CD4-positive, alpha-beta T cell treated with Interleukin-15 for 1 hour (primary cell): Measurements from ENCODE around the gene FAM234A.
A peak's percentile ranks its signal among the peaks of the same experiment; 100 is the strongest.
"Not testable (repeated sequence)": the region's sequence is repeated elsewhere in the genome, so short reads cannot be mapped to it uniquely, and the experiment has no call there.

ENCODE experiments used
- DNase-seq: peaks from one replicate; pipeline ENCODE4 v3.0.0-alpha.2; 2020

The FAM234A gene

GRCh38 chr16:234468-235305 is at the start of gene FAM234A:
FAM234A (plus strand) TSS chr16:234821; CDS start chr16:254414, 19,593 bp downstream.
- peak; percentile 94 for DNase-seq

GRCh38 chr16:185213-185612 is 49.4 kb upstream of the FAM234A start:
- DNase-seq, result no peak

- DNase-seq, result no peak
Measured at GRCh38 chr16:185691-186090, 48.9 kb upstream of the FAM234A start.

- no peak for DNase-seq
Measured at GRCh38 chr16:187330-187729, 47.3 kb upstream of the FAM234A start.

GRCh38 chr16:188674-189073 is 45.9 kb upstream of the FAM234A start:
- DNase-seq, result no peak

GRCh38 chr16:189604-190186 is 44.9 kb upstream of the FAM234A start:
- no peak for DNase-seq

GRCh38 chr16:191831-192230 is 42.8 kb upstream of the FAM234A start:
- DNase-seq, result no peak

GRCh38 chr16:192686-193085 is 41.9 kb upstream of the FAM234A start:
- DNase-seq, result no peak

- no peak for DNase-seq
Measured at GRCh38 chr16:193441-193840, 41.2 kb upstream of the FAM234A start.

- DNase-seq, result no peak
Measured at GRCh38 chr16:194516-194915, 40.1 kb upstream of the FAM234A start.

- DNase-seq, result no peak
Measured at GRCh38 chr16:200388-200787, 34.2 kb upstream of the FAM234A start.

- DNase-seq, result no peak
Measured at GRCh38 chr16:203246-203645, 31.4 kb upstream of the FAM234A start.

- DNase-seq, result not testable (repeated sequence)
Measured at GRCh38 chr16:204046-204445, 30.6 kb upstream of the FAM234A start.

- not testable (repeated sequence) for DNase-seq
Measured at GRCh38 chr16:209359-209758, 25.3 kb upstream of the FAM234A start.

- DNase-seq, result not testable (repeated sequence)
Measured at GRCh38 chr16:211631-212180, 22.9 kb upstream of the FAM234A start.

GRCh38 chr16:212999-213398 is 21.6 kb upstream of the FAM234A start:
- no peak for DNase-seq

GRCh38 chr16:220021-220420 is 14.6 kb upstream of the FAM234A start:
- no peak for DNase-seq

- DNase-seq, result no peak
Measured at GRCh38 chr16:228151-228851, 6.3 kb upstream of the FAM234A start.

GRCh38 chr16:228852-229730 is 5.5 kb upstream of the FAM234A start, which contains the start of gene LUC7L:
LUC7L (minus strand) TSS chr16:229449; CDS start chr16:229339, 110 bp downstream.
- peak; percentile 85 for DNase-seq

GRCh38 chr16:229731-230281 is 4.8 kb upstream of the FAM234A start:
- no peak for DNase-seq

GRCh38 chr16:230351-230750 is 4.3 kb upstream of the FAM234A start:
- DNase-seq, result not testable (repeated sequence)

GRCh38 chr16:230949-231348 is 3.7 kb upstream of the FAM234A start:
- DNase-seq, result no peak
